SK-N-SH treated with all-trans-retinoic acid at 6 μM for 48 hours (cell line): ENCODE measurements around the gene MDFIC.

Source experiments
- ATAC-seq: fragments of 200-7000 bp; cut with Tn5 transposase; 3 replicates; pipeline ENCODE4 v1.9.1; 2020; ENCODE audit warnings: mild to moderate bottlenecking, moderate library complexity
- ARNTL ChIP-seq: fragments of 450-650 bp; formaldehyde crosslinking; IDR thresholded peaks from 2 replicates; pipeline ENCODE4 v1.5.0; 2020; ENCODE audit warnings: low read depth, mild to moderate bottlenecking, moderate library complexity, borderline replicate concordance
- BACH2 ChIP-seq: fragments of 250-450 bp; sonication (Bioruptor Pico); IDR thresholded peaks from 2 replicates; pipeline ENCODE4 v1.9.0; 2021; ENCODE audit warnings: mild to moderate bottlenecking, borderline replicate concordance
- ESRRG ChIP-seq: fragments of 250-450 bp; sonication (Bioruptor Pico); IDR thresholded peaks from 2 replicates; pipeline ENCODE4 v1.6.1; 2021; ENCODE audit warnings: mild to moderate bottlenecking
- GLIS3 ChIP-seq: fragments of 250-450 bp; sonication (Bioruptor Pico); IDR thresholded peaks from 2 replicates; pipeline ENCODE4 v1.5.0; 2020; ENCODE audit warnings: mild to moderate bottlenecking, moderate library complexity
- ISL1 ChIP-seq: fragments of 250-450 bp; sonication (Bioruptor Pico); IDR thresholded peaks from 2 replicates; pipeline ENCODE4 v2.1.2; 2022; ENCODE audit warnings: mild to moderate bottlenecking, moderate library complexity
- OSR1 ChIP-seq: fragments of 250-450 bp; sonication (Bioruptor Pico); IDR thresholded peaks from 2 replicates; pipeline ENCODE4 v1.8.0; 2022; ENCODE audit warnings: moderate library complexity, mild to moderate bottlenecking, inconsistent platforms
- PPARA ChIP-seq: fragments of 250-450 bp; sonication (Bioruptor Pico); IDR thresholded peaks from 2 replicates; pipeline ENCODE4 v1.5.0; 2020; ENCODE audit warnings: mild to moderate bottlenecking, borderline replicate concordance
- RARB ChIP-seq: fragments of 250-450 bp; sonication (Bioruptor Pico); IDR thresholded peaks from 2 replicates; pipeline ENCODE4 v1.8.0; 2021; ENCODE audit warnings: mild to moderate bottlenecking, moderate library complexity
- SNAI2 ChIP-seq: fragments of 250-450 bp; sonication (Bioruptor Pico); IDR thresholded peaks from 2 replicates; pipeline ENCODE4 v1.5.0; 2020; ENCODE audit warnings: mild to moderate bottlenecking, moderate library complexity
- TCF4 ChIP-seq: fragments of 250-450 bp; sonication (Bioruptor Pico); IDR thresholded peaks from 2 replicates; pipeline ENCODE4 v1.8.0; 2021; ENCODE audit warnings: mild to moderate bottlenecking, moderate library complexity, borderline replicate concordance
- TOX ChIP-seq: fragments of 250-450 bp; sonication (Bioruptor Pico); IDR thresholded peaks from 2 replicates; pipeline ENCODE4 v1.8.0; 2021; ENCODE audit warnings: mild to moderate bottlenecking, moderate library complexity, borderline replicate concordance
- ZC3H10 ChIP-seq: fragments of 250-450 bp; sonication (Bioruptor Pico); IDR thresholded peaks from 2 replicates; pipeline ENCODE4 v1.5.1; 2021; ENCODE audit warnings: mild to moderate bottlenecking, moderate library complexity
- ZFP3 ChIP-seq: fragments of 250-450 bp; sonication (Bioruptor Pico); IDR thresholded peaks from 2 replicates; pipeline ENCODE4 v1.5.0; 2020; ENCODE audit warnings: mild to moderate bottlenecking, moderate library complexity
- ZFP30 ChIP-seq: fragments of 450-650 bp; formaldehyde crosslinking; IDR thresholded peaks from 2 replicates; pipeline ENCODE4 v1.5.0; 2022; ENCODE audit warnings: mild to moderate bottlenecking, moderate library complexity
- ZNF565 ChIP-seq: fragments of 450-650 bp; formaldehyde crosslinking; conservative IDR thresholded peaks from 2 replicates; pipeline ENCODE4 v1.5.0; 2020; ENCODE audit warnings: low read depth, mild to moderate bottlenecking, moderate library complexity
- ZNF70 ChIP-seq: fragments of 450-650 bp; formaldehyde crosslinking; IDR thresholded peaks from 2 replicates; pipeline ENCODE4 v1.5.0; 2020; ENCODE audit warnings: mild to moderate bottlenecking, moderate library complexity
- ZNF8 ChIP-seq: fragments of 450-650 bp; formaldehyde crosslinking; IDR thresholded peaks from 2 replicates; pipeline ENCODE4 v1.5.0; 2020; ENCODE audit warnings: mild to moderate bottlenecking, moderate library complexity
- TF ChIP-seq, protein P1 (sequence below): fragments of 250-450 bp; sonication (Bioruptor Pico); IDR thresholded peaks from 2 replicates; pipeline ENCODE4 v1.5.0; 2020; ENCODE audit warnings: mild to moderate bottlenecking, moderate library complexity
- TF ChIP-seq, protein P2 (sequence below): fragments of 250-450 bp; sonication (Bioruptor Pico); IDR thresholded peaks from 2 replicates; pipeline ENCODE4 v1.8.0; 2020; ENCODE audit warnings: mild to moderate bottlenecking, moderate library complexity, borderline replicate concordance
- TF ChIP-seq, protein P3 (sequence below): fragments of 250-450 bp; sonication (Bioruptor Pico); IDR thresholded peaks from 2 replicates; pipeline ENCODE4 v1.8.0; 2021; ENCODE audit warnings: low read depth, mild to moderate bottlenecking, moderate library complexity, borderline replicate concordance
- TF ChIP-seq, protein P4 (sequence below): fragments of 250-450 bp; sonication (Bioruptor Pico); IDR thresholded peaks from 2 replicates; pipeline ENCODE4 v1.5.1; 2020; ENCODE audit warnings: low read depth, mild to moderate bottlenecking, moderate library complexity
- TF ChIP-seq, protein P5 (sequence below): fragments of 250-450 bp; sonication (Bioruptor Pico); IDR thresholded peaks from 2 replicates; pipeline ENCODE4 v1.5.1; 2021; ENCODE audit warnings: mild to moderate bottlenecking, moderate library complexity

MDFIC gene

DNA sequence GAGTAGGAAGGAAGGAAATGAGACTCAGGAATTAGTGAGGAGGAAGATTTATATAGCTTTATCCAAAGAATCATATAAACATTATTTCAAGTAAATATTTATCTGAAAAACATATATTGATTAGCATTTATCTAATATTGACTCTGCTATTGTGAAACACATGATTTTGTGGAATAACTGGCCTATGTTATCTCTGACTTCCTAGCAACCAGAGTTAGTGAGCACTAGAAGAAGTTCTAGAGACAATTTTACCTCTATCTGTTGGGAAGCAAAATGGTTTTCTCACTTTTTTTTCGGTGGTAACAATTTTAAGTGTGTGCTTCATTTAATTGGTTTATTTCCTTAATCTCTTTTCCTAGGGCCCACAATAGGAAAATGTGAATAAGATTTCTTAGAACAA, 21.6 kb downstream of the MDFIC start:
- no peak for ATAC-seq
- no peak for TF ChIP-seq OSR1 (CRISPR knock-in tag)
- no peak for TF ChIP-seq ZC3H10 (CRISPR knock-in tag)
- TF ChIP-seq ARNTL = no peak
- TF ChIP-seq TCF4 (CRISPR knock-in tag) = no peak
- TF ChIP-seq ZNF8 (CRISPR knock-in tag) = no peak
- TF ChIP-seq, all 23 proteins: peak for 0

DNA sequence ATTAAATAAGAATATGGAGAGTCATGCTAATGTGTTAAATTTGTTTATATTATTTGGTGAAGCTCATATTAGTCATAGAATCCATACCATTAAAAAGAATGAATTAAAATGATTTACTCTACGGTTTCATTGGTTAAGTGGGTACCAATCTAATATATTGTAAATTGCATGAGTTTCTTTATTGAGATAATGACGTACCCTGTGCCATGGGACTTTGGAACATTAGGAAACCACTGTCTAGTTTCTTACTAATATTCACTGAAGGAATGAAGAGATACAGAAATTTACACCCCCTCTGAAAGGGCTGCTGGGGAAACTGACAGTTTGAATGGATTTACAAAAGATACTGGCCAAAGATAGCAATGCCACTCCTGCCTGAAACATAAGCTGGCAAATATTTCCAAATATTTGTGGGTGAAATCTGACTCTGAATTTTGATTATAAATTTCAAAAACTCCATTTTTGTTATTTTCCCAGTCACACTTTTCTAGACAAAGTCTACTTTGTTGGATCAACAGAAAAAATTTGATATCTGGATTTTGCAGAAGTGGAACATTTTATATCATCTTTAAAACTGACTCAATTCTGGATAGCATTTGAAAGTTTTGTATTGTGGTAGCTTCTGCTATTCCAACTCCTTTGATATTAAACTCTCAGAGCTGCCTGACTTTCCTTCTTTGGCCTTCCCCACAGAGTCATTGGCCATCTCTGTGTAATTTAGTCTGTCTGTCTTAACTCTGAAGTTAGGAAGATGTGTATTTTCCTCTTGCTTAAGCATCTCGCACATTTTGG, 22.3 kb downstream of the MDFIC start:
- ATAC-seq = peak; percentile 26; the same call in 2 of the 3 replicates
- TF ChIP-seq SNAI2 (no peak), TOX (CRISPR knock-in tag) (no peak), ISL1 (CRISPR knock-in tag) (no peak), ZFP30 (no peak), GLIS3 (CRISPR knock-in tag) (no peak), ZFP3 (CRISPR knock-in tag) (no peak), ESRRG (CRISPR knock-in tag) (no peak), TCF4 (CRISPR knock-in tag) (no peak), ZC3H10 (CRISPR knock-in tag) (no peak), ARNTL (no peak), RARB (CRISPR knock-in tag) (no peak), BACH2 (no peak), PPARA (CRISPR knock-in tag) (no peak)
- TF ChIP-seq, protein P1, sequence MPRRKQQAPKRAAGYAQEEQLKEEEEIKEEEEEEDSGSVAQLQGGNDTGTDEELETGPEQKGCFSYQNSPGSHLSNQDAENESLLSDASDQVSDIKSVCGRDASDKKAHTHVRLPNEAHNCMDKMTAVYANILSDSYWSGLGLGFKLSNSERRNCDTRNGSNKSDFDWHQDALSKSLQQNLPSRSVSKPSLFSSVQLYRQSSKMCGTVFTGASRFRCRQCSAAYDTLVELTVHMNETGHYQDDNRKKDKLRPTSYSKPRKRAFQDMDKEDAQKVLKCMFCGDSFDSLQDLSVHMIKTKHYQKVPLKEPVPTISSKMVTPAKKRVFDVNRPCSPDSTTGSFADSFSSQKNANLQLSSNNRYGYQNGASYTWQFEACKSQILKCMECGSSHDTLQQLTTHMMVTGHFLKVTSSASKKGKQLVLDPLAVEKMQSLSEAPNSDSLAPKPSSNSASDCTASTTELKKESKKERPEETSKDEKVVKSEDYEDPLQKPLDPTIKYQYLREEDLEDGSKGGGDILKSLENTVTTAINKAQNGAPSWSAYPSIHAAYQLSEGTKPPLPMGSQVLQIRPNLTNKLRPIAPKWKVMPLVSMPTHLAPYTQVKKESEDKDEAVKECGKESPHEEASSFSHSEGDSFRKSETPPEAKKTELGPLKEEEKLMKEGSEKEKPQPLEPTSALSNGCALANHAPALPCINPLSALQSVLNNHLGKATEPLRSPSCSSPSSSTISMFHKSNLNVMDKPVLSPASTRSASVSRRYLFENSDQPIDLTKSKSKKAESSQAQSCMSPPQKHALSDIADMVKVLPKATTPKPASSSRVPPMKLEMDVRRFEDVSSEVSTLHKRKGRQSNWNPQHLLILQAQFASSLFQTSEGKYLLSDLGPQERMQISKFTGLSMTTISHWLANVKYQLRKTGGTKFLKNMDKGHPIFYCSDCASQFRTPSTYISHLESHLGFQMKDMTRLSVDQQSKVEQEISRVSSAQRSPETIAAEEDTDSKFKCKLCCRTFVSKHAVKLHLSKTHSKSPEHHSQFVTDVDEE = no peak
- TF ChIP-seq, protein P2, sequence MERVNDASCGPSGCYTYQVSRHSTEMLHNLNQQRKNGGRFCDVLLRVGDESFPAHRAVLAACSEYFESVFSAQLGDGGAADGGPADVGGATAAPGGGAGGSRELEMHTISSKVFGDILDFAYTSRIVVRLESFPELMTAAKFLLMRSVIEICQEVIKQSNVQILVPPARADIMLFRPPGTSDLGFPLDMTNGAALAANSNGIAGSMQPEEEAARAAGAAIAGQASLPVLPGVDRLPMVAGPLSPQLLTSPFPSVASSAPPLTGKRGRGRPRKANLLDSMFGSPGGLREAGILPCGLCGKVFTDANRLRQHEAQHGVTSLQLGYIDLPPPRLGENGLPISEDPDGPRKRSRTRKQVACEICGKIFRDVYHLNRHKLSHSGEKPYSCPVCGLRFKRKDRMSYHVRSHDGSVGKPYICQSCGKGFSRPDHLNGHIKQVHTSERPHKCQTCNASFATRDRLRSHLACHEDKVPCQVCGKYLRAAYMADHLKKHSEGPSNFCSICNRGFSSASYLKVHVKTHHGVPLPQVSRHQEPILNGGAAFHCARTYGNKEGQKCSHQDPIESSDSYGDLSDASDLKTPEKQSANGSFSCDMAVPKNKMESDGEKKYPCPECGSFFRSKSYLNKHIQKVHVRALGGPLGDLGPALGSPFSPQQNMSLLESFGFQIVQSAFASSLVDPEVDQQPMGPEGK = no peak
- TF ChIP-seq, protein P3, sequence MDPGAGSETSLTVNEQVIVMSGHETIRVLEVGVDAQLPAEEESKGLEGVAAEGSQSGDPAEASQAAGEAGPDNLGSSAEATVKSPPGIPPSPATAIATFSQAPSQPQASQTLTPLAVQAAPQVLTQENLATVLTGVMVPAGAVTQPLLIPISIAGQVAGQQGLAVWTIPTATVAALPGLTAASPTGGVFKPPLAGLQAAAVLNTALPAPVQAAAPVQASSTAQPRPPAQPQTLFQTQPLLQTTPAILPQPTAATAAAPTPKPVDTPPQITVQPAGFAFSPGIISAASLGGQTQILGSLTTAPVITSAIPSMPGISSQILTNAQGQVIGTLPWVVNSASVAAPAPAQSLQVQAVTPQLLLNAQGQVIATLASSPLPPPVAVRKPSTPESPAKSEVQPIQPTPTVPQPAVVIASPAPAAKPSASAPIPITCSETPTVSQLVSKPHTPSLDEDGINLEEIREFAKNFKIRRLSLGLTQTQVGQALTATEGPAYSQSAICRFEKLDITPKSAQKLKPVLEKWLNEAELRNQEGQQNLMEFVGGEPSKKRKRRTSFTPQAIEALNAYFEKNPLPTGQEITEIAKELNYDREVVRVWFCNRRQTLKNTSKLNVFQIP (CRISPR knock-in tag) = no peak
- TF ChIP-seq, protein P4, sequence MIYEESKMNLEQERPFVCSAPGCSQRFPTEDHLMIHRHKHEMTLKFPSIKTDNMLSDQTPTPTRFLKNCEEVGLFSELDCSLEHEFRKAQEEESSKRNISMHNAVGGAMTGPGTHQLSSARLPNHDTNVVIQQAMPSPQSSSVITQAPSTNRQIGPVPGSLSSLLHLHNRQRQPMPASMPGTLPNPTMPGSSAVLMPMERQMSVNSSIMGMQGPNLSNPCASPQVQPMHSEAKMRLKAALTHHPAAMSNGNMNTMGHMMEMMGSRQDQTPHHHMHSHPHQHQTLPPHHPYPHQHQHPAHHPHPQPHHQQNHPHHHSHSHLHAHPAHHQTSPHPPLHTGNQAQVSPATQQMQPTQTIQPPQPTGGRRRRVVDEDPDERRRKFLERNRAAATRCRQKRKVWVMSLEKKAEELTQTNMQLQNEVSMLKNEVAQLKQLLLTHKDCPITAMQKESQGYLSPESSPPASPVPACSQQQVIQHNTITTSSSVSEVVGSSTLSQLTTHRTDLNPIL (CRISPR knock-in tag) = no peak
- TF ChIP-seq, protein P5, sequence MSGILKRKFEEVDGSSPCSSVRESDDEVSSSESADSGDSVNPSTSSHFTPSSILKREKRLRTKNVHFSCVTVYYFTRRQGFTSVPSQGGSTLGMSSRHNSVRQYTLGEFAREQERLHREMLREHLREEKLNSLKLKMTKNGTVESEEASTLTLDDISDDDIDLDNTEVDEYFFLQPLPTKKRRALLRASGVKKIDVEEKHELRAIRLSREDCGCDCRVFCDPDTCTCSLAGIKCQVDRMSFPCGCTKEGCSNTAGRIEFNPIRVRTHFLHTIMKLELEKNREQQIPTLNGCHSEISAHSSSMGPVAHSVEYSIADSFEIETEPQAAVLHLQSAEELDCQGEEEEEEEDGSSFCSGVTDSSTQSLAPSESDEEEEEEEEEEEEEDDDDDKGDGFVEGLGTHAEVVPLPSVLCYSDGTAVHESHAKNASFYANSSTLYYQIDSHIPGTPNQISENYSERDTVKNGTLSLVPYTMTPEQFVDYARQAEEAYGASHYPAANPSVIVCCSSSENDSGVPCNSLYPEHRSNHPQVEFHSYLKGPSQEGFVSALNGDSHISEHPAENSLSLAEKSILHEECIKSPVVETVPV (CRISPR knock-in tag) = no peak

DNA sequence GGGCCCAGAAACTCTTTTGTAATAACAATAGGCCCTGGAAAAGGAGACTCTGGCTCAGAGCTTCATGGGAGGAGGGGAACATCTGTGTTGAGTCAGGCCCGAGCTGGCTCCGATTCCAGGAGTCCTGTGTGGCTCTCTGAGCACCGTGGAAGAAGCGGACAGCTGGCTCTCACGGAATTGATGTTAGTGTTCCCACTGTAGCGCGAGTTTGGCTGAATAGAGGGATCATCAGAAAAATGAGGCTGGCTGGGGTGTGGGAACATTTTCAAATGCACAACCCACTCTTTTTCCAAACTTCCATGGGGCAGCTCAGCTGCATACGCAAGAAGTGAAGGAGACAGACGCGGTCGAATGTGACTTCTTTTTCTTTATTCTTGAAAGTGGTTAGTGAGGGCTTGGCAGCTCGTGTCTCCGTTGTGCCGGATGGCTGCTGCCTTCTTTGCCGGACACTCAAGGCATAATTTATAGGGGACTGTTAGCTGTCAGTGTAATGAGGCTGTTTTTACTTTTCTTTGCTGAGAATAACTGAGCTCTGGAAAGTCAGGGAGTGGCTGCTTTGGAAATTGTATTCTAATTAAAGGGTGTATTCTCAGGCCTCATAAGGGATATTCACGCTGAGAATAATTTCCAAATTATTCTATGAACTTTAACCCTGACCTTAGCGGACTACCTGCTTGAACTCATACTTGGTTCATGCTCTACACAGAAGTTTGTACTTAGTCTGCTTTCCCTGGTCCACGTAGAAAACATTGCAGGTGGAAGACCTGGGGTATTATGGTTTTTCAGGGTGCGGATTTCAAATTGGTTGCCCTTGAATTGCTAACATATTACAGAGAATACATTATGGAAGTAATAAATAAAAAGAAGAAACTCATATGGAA, 23.1 kb downstream of the MDFIC start:
- peak; percentile 82 for ATAC-seq
- TF ChIP-seq ZC3H10 (CRISPR knock-in tag) = no peak
- TF ChIP-seq TCF4 (CRISPR knock-in tag) = no peak
- no peak for TF ChIP-seq ZNF565 (CRISPR knock-in tag)
- TF ChIP-seq, protein P3 (CRISPR knock-in tag) = no peak
- TF ChIP-seq ISL1 (CRISPR knock-in tag) = no peak
- TF ChIP-seq, protein P5 (CRISPR knock-in tag) = no peak
- TF ChIP-seq ESRRG (CRISPR knock-in tag) = no peak
- TF ChIP-seq ZNF8 (CRISPR knock-in tag) = no peak
- TF ChIP-seq ZNF70 (CRISPR knock-in tag) = no peak
- TF ChIP-seq BACH2 = no peak
